Stimulated activated CD4-positive, alpha-beta T cell treated with anti-CD3 and anti-CD28 coated beads, Interleukin-12 subunit alpha, Interleukin-12 subunit beta, amount 100 ng/mL, for 24 hours (primary cell): ENCODE measurements around the gene NOP9.
A peak's percentile ranks its signal among the peaks of the same experiment; 100 is the strongest.

Source experiments
- DNase-seq, 2 experiments: peaks; one replicate each; pipeline ENCODE4 v3.0.0-alpha.2; 2020; ENCODE audit warnings: low read depth in 2 of 2

The NOP9 gene

GRCh38 chr14:24280797-24281460 lies 18.7 kb upstream of the NOP9 start:
- no peak for DNase-seq

GRCh38 chr14:24281636-24282035 lies 18.0 kb upstream of the NOP9 start:
- no peak for DNase-seq

- no peak for DNase-seq
These were observed 16.9 kb upstream of the NOP9 start for GRCh38 chr14:24282736-24283135.

DNA sequence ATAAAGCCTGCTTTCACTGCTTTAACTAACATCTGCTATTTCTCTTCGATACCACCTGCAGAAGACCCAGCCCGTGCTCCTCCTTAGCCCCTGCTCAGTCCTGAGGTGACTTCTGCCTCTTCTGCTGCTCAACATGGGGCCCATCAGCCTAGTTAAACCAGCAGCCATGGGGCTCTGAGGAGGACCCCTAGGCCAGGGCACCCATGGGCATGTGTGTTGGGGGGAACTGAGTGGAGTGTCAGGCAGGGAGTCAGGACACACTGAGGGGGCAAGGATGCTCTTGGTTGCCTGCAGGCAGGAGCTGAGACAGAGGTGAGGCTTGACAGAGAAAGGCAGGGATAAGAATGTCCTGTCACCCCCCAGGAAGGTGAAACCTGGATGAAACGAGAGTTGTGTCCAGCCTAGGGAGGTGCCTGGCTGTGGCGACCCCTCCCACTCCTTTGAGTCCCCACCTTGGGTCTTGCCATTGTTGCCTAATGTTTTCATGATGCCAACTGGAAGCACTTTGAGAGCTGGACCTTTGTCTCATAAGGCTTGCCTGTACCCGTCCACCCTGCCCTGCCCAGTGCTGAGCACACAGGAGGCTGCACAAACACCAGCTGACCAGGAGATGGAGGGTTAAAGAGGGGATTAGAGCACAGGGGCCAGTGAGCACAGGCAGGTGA lies 15.7 kb upstream of the NOP9 start:
- no peak for DNase-seq

- no peak for DNase-seq
These were observed 15.1 kb upstream of the NOP9 start for GRCh38 chr14:24284501-24285035.

GRCh38 chr14:24285351-24285750 lies 14.3 kb upstream of the NOP9 start:
- no peak for DNase-seq

- DNase-seq, result no peak
These were observed 12.7 kb upstream of the NOP9 start for GRCh38 chr14:24286996-24287395.

- DNase-seq, result peak; percentile 34 to 63
These were observed 9.9 kb upstream of the NOP9 start for GRCh38 chr14:24289649-24290280.

DNA sequence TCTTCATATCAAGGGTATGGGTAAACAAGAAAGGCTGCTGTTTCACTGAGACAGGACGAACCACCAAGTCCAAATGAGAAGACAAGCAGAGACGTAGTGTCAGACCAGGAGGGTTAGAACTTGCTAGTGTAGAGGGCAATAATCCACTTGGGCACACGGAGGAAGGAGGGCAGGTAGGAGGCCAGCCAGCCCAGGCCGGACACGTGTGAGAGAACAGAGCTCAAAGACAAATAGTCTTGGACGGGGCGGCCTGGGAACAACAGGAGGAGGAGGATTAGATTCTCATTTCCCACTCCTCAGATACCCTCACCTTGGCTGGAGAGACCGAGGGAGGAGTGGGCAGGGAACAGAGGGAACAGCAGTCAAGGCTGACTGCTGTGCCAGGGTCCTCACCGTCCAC lies 8.9 kb upstream of the NOP9 start:
- DNase-seq, result no peak

- no peak for DNase-seq
These were observed 8.1 kb upstream of the NOP9 start for GRCh38 chr14:24291446-24292117.

GRCh38 chr14:24292118-24292807 lies 7.4 kb upstream of the NOP9 start:
- DNase-seq, result no peak

- no peak for DNase-seq
These were observed 6.1 kb upstream of the NOP9 start for GRCh38 chr14:24293525-24293924.

- peak; percentile 42 to 63 for DNase-seq
These were observed 3.1 kb upstream of the NOP9 start for GRCh38 chr14:24296341-24297157.

DNA sequence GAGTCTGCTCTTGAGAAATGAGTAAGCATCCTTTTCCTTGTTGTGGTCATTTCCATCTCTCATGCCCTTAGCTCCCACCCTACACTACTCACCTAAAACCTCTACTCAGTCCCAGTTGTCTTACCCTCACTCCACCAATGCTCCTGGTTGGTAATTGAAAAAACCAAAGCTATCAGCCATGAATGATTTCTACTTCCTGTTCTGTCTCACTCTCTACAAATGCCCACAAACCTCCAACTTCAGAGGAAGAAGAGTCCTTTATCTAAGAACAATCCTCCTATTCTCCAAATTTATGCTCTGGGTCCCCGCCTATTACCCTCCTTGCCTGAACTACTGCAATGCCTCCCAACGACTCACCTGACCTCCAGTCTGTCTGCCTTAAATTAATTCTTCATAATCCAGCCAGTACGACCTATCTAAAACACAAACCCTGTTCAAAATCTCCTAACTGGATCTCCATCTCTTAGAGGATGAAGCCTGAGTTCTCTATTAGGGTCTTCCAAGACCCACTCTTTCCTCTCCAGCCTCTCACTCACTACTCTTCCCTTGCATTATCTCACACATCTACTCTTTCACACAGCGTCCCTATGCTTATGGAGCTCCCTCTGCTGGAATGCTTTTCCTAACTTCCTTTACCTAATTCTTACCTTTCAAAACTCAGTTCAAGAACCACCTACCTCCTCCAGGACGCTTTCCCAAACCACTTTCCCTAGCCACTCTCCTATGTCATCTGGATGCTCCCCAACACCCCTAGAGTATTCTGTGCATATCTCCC lies 2.3 kb upstream of the NOP9 start:
- DNase-seq, result no peak

DNA sequence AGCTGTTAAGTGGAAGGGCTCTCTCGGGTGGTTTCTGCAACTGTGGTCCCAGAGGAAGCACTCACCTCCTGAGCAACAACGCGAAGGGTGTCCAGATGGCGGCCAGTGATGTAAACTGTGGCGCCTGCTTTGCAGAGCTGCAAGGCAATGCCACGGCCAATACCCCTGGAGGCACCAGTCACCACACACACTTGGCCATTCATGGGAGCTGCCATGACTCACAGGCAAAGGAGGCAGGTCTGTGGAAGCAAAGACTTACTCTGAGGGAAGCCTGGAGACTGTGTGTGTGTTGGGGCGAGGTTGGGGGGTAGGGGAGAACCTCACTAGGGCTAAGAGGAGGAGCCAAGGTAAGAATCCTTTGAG lies 777 bp upstream of the NOP9 start:
- no peak for DNase-seq

GRCh38 chr14:24300326-24300980 lies 803 bp downstream of the NOP9 start:
- no peak for DNase-seq

- no peak for DNase-seq
These were observed 4.4 kb downstream of the NOP9 start for GRCh38 chr14:24304019-24304387.

DNA sequence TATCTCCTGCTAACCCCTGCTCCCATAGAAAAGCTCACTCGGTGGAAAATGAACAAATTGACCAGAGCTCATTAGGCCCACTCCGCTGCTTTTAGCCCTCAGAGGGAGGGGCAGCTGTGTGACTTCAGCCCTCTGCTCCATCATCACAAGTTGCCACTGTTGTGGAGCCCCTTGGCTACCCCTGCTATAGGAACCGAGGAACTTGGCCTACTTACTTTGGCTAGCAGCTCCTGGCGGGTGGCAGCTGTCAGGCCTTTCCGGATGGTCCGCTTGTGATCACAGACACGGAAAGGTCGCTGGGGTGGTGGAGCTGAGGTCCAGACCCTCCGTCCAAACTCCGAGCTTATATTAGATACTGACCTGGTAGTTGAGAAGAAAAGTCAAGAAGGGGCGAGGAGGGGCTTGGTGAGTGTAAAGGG lies 7.5 kb downstream of the NOP9 start:
- no peak for DNase-seq

DNA sequence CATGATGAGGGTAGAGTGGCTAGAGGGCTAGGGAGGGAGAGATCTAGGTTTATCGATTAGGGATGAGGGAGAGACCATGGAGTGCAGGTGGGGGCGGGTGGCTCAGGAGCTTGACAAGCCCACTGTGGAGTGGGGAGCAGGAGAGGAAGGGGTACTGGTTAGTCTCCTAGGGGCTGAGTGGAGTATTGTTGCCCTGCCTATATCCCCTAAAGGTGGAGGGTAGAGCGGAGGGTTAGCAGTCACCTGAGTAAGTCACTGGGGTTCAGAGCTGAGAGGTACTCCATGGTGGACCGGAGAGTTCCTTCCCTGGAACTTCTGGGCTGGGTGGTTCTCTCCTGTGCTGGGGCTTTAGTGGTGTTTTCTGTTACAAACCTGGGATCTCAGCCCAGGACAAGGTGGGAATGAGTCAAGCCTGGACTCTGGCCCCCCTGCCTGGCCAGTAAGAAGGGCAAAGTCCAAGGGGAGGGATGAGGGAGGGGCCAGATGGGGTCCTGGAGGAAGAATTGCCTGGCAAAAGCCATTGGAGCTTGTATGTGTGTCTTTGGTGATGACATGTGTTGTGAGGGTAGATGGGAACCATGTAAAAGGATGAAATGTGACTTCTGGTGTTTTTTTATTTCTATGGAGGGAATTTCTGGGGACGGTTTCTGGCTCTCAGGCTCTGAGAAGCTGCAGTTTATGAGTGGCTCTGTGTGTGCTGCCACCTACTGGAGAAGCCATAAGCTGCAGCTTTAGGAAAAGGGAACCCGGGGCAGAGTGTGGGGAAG lies 8.1 kb downstream of the NOP9 start, which contains the start of gene CIDEB:
CIDEB (minus strand) TSS at position 403 of the 767 bp plus-strand sequence; CDS start at position 284, 119 bp downstream.
- no peak for DNase-seq
